ENCODE results near the gene TRPM4.
"Not testable (repeated sequence)": the region's sequence is repeated elsewhere in the genome, so short reads cannot be mapped to it uniquely, and the experiment has no call there.

DNA sequence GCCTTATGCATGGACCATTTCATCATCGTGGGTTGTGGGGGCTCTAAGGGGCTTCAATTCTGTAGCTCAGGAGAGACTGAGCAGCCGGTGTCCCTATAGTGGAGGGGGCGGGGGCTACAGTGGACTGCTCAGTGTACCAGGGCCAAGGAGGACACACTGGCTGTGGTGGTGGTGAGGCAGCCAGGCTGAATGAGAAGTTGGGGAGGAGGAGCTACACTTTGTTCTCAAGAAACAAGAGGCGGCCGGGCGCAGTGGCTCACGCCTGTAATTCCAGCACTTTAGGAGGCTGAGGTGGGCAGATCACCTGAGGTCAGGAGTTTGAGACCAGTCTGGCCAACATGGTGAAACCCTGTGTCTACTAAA, 11.2 kb upstream of the TRPM4 start:
- TF ChIP-seq ZNF274 (IDR thresholded peaks at IDR 0.05; ENCODE audit: low read length); ZNF274 (tag by site-specific recombination; IDR thresholded peaks at IDR 0.05; ENCODE audit: borderline replicate concordance); ZNF184 (tag by site-specific recombination; IDR thresholded peaks at IDR 0.05); ZNF530 (tag by site-specific recombination; IDR thresholded peaks at IDR 0.05; ENCODE audit: low read depth); KLF8 (tag by site-specific recombination; IDR thresholded peaks at IDR 0.05); ZNF350 (tag by site-specific recombination; IDR thresholded peaks at IDR 0.05); ZNF138 (tag by site-specific recombination; IDR thresholded peaks at IDR 0.05; ENCODE audit: borderline replicate concordance); ZNF626 (tag by site-specific recombination; IDR thresholded peaks at IDR 0.05); ZNF302 (tag by site-specific recombination; IDR thresholded peaks at IDR 0.05; ENCODE audit: low read depth); YY1 (tag by site-specific recombination; IDR thresholded peaks at IDR 0.05); ZNF473 (tag by site-specific recombination; IDR thresholded peaks at IDR 0.05): not testable (repeated sequence)
- TF ChIP-seq, protein P1, sequence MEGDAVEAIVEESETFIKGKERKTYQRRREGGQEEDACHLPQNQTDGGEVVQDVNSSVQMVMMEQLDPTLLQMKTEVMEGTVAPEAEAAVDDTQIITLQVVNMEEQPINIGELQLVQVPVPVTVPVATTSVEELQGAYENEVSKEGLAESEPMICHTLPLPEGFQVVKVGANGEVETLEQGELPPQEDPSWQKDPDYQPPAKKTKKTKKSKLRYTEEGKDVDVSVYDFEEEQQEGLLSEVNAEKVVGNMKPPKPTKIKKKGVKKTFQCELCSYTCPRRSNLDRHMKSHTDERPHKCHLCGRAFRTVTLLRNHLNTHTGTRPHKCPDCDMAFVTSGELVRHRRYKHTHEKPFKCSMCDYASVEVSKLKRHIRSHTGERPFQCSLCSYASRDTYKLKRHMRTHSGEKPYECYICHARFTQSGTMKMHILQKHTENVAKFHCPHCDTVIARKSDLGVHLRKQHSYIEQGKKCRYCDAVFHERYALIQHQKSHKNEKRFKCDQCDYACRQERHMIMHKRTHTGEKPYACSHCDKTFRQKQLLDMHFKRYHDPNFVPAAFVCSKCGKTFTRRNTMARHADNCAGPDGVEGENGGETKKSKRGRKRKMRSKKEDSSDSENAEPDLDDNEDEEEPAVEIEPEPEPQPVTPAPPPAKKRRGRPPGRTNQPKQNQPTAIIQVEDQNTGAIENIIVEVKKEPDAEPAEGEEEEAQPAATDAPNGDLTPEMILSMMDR (tag by site-specific recombination; IDR thresholded peaks at IDR 0.05), result not testable (repeated sequence)
- TF ChIP-seq, protein P2, sequence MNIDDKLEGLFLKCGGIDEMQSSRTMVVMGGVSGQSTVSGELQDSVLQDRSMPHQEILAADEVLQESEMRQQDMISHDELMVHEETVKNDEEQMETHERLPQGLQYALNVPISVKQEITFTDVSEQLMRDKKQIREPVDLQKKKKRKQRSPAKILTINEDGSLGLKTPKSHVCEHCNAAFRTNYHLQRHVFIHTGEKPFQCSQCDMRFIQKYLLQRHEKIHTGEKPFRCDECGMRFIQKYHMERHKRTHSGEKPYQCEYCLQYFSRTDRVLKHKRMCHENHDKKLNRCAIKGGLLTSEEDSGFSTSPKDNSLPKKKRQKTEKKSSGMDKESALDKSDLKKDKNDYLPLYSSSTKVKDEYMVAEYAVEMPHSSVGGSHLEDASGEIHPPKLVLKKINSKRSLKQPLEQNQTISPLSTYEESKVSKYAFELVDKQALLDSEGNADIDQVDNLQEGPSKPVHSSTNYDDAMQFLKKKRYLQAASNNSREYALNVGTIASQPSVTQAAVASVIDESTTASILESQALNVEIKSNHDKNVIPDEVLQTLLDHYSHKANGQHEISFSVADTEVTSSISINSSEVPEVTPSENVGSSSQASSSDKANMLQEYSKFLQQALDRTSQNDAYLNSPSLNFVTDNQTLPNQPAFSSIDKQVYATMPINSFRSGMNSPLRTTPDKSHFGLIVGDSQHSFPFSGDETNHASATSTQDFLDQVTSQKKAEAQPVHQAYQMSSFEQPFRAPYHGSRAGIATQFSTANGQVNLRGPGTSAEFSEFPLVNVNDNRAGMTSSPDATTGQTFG (tag by site-specific recombination; IDR thresholded peaks at IDR 0.05; ENCODE audit: borderline replicate concordance), result not testable (repeated sequence)
- TF ChIP-seq, protein P3, sequence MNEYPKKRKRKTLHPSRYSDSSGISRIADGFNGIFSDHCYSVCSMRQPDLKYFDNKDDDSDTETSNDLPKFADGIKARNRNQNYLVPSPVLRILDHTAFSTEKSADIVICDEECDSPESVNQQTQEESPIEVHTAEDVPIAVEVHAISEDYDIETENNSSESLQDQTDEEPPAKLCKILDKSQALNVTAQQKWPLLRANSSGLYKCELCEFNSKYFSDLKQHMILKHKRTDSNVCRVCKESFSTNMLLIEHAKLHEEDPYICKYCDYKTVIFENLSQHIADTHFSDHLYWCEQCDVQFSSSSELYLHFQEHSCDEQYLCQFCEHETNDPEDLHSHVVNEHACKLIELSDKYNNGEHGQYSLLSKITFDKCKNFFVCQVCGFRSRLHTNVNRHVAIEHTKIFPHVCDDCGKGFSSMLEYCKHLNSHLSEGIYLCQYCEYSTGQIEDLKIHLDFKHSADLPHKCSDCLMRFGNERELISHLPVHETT (tag by site-specific recombination; IDR thresholded peaks at IDR 0.05), result not testable (repeated sequence)
- TF ChIP-seq, protein P4, sequence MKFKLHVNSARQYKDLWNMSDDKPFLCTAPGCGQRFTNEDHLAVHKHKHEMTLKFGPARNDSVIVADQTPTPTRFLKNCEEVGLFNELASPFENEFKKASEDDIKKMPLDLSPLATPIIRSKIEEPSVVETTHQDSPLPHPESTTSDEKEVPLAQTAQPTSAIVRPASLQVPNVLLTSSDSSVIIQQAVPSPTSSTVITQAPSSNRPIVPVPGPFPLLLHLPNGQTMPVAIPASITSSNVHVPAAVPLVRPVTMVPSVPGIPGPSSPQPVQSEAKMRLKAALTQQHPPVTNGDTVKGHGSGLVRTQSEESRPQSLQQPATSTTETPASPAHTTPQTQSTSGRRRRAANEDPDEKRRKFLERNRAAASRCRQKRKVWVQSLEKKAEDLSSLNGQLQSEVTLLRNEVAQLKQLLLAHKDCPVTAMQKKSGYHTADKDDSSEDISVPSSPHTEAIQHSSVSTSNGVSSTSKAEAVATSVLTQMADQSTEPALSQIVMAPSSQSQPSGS (tag by site-specific recombination; IDR thresholded peaks at IDR 0.05; ENCODE audit: low read depth), result not testable (repeated sequence)

Data from HEK293 (cell line).